Measurements from ENCODE around the gene DRC3.

The DRC3 gene

GRCh38 chr17:18041776-18042175 lies 69.1 kb downstream of the DRC3 start:
- no peak for TF ChIP-seq ZFX (IDR thresholded peaks at IDR 0.05; ENCODE audit: borderline replicate concordance)
- H3K27ac ChIP-seq = no peak overlapping the region

GRCh38 chr17:18042983-18043382 lies 70.3 kb downstream of the DRC3 start:
- TF ChIP-seq ZFX (IDR thresholded peaks at IDR 0.05; ENCODE audit: borderline replicate concordance) = no peak
- no peak for TF ChIP-seq CTCF (IDR thresholded peaks at IDR 0.05)
- H3K27ac ChIP-seq = no peak overlapping the region

- no peak overlapping the region for H3K27ac ChIP-seq
- TF ChIP-seq ZFX (IDR thresholded peaks at IDR 0.05; ENCODE audit: borderline replicate concordance) (no peak), CTCF (IDR thresholded peaks at IDR 0.05) (peak; percentile 37)
Observed at GRCh38 chr17:18043491-18043890, 70.8 kb downstream of the DRC3 start.

- no peak for TF ChIP-seq ZFX (IDR thresholded peaks at IDR 0.05; ENCODE audit: borderline replicate concordance)
- no peak for TF ChIP-seq CTCF (IDR thresholded peaks at IDR 0.05)
- H3K27ac ChIP-seq = no peak overlapping the region
Observed at GRCh38 chr17:18044609-18045008, 71.9 kb downstream of the DRC3 start.

GRCh38 chr17:18045691-18046350 lies 73.2 kb downstream of the DRC3 start:
- no peak overlapping the region for H3K27ac ChIP-seq
- TF ChIP-seq CTCF (IDR thresholded peaks at IDR 0.05) = no peak
- no peak for TF ChIP-seq ZFX (IDR thresholded peaks at IDR 0.05; ENCODE audit: borderline replicate concordance)

- TF ChIP-seq CTCF (IDR thresholded peaks at IDR 0.05) (no peak), ZFX (IDR thresholded peaks at IDR 0.05; ENCODE audit: borderline replicate concordance) (no peak)
- no peak overlapping the region for H3K27ac ChIP-seq
Observed at GRCh38 chr17:18055597-18055996, 82.9 kb downstream of the DRC3 start.

GRCh38 chr17:18056214-18056613 lies 83.6 kb downstream of the DRC3 start:
- TF ChIP-seq ZFX (IDR thresholded peaks at IDR 0.05; ENCODE audit: borderline replicate concordance) = no peak
- no peak for TF ChIP-seq CTCF (IDR thresholded peaks at IDR 0.05)
- no peak overlapping the region for H3K27ac ChIP-seq

GRCh38 chr17:18059283-18059682 lies 86.6 kb downstream of the DRC3 start:
- no peak for TF ChIP-seq CTCF (IDR thresholded peaks at IDR 0.05)
- no peak for TF ChIP-seq ZFX (IDR thresholded peaks at IDR 0.05; ENCODE audit: borderline replicate concordance)
- no peak overlapping the region for H3K27ac ChIP-seq
